ENCODE measurements around the gene PDSS1. TPM values are rescaled to one million over a fixed set of nuclear protein-coding genes. Genes with fewer than 3 reads are reported as not detected.

Gene PDSS1
- total and polyA plus RNA-seq, 2 of the 13 experiments (the other 11 are each of a cell fraction or from before 2014, with no cell fraction given): 18.7 to 19.3 TPM

- TF ChIP-seq HMGXB3 (CRISPR knock-in tag; IDR thresholded peaks at IDR 0.05; ENCODE audit: borderline replicate concordance): 0 out of 2 replicates have a peak, but pooled peaks have one; percentile 44
- peak; percentile 54 for TF ChIP-seq POLR2G (IDR thresholded peaks at IDR 0.05; ENCODE audit: low read depth, low read length)
- no peak for TF ChIP-seq MAZ (IDR thresholded peaks at IDR 0.05; ENCODE audit: borderline replicate concordance, low read depth, low read length)
- no peak for TF ChIP-seq MAZ (CRISPR knock-in tag; IDR thresholded peaks at IDR 0.05; ENCODE audit: low read depth)
- TF ChIP-seq ZNF205 (CRISPR knock-in tag; IDR thresholded peaks at IDR 0.05): peak; percentile 42; the same call in 1 of the 2 replicates
- TF ChIP-seq PATZ1 (CRISPR knock-in tag; IDR thresholded peaks at IDR 0.05): 0 out of 2 replicates have a peak, but pooled peaks have one; percentile 36
- TF ChIP-seq RARG (CRISPR knock-in tag; IDR thresholded peaks at IDR 0.05; ENCODE audit: low read depth): no peak
- TF ChIP-seq KAT8 (CRISPR knock-in tag; IDR thresholded peaks at IDR 0.05): peak; percentile 81
- TF ChIP-seq ZBED4 (CRISPR knock-in tag; IDR thresholded peaks at IDR 0.05; ENCODE audit: borderline replicate concordance): no peak
- TF ChIP-seq HNRNPUL1 (IDR thresholded peaks at IDR 0.05; ENCODE audit: low read depth, low read length): no peak
- no peak for TF ChIP-seq FOXA1 (IDR thresholded peaks at IDR 0.05)
- peak; percentile 92 for TF ChIP-seq FOXA1 (CRISPR knock-in tag; IDR thresholded peaks at IDR 0.05)
- TF ChIP-seq REL (CRISPR knock-in tag; conservative IDR thresholded peaks at IDR 0.05): no peak
- TF ChIP-seq ZNF30 (CRISPR knock-in tag; IDR thresholded peaks at IDR 0.05): no peak
- TF ChIP-seq ZNF503 (CRISPR knock-in tag; IDR thresholded peaks at IDR 0.05): peak; percentile 45; the same call in 1 of the 2 replicates
- TF ChIP-seq SIN3B (IDR thresholded peaks at IDR 0.05; ENCODE audit: low read length): 0 out of 2 replicates have a peak, but pooled peaks have one; percentile 16
- TF ChIP-seq RNF2 (conservative IDR thresholded peaks at IDR 0.05; ENCODE audit: low read depth): no peak
Measured at GRCh38 chr10:26733750-26734568, 36.5 kb downstream of the PDSS1 start (continued).

Measured in HepG2 (cell line).